SK-N-SH treated with all-trans-retinoic acid at 6 μM for 48 hours (cell line): ENCODE results near the gene VASH1.

ENCODE experiments used
- ATAC-seq: fragments of 200-7000 bp; cut with Tn5 transposase; 3 replicates; pipeline ENCODE4 v1.9.1; 2020; ENCODE audit warnings: mild to moderate bottlenecking, moderate library complexity
- ARNTL ChIP-seq: fragments of 450-650 bp; formaldehyde crosslinking; IDR thresholded peaks from 2 replicates; pipeline ENCODE4 v1.5.0; 2020; ENCODE audit warnings: low read depth, mild to moderate bottlenecking, moderate library complexity, borderline replicate concordance
- CREB5 ChIP-seq: fragments of 250-450 bp; sonication (Bioruptor Pico); IDR thresholded peaks from 2 replicates; pipeline ENCODE4 v1.5.1; 2020; ENCODE audit warnings: low read depth, mild to moderate bottlenecking, moderate library complexity
- ESRRG ChIP-seq: fragments of 250-450 bp; sonication (Bioruptor Pico); IDR thresholded peaks from 2 replicates; pipeline ENCODE4 v1.6.1; 2021; ENCODE audit warnings: mild to moderate bottlenecking
- GLIS3 ChIP-seq: fragments of 250-450 bp; sonication (Bioruptor Pico); IDR thresholded peaks from 2 replicates; pipeline ENCODE4 v1.5.0; 2020; ENCODE audit warnings: mild to moderate bottlenecking, moderate library complexity
- OSR1 ChIP-seq: fragments of 250-450 bp; sonication (Bioruptor Pico); IDR thresholded peaks from 2 replicates; pipeline ENCODE4 v1.8.0; 2022; ENCODE audit warnings: moderate library complexity, mild to moderate bottlenecking, inconsistent platforms
- PATZ1 ChIP-seq: fragments of 250-450 bp; sonication (Bioruptor Pico); IDR thresholded peaks from 2 replicates; pipeline ENCODE4 v1.8.0; 2020; ENCODE audit warnings: mild to moderate bottlenecking, moderate library complexity, borderline replicate concordance
- POU6F1 ChIP-seq: fragments of 250-450 bp; sonication (Bioruptor Pico); IDR thresholded peaks from 2 replicates; pipeline ENCODE4 v1.8.0; 2021; ENCODE audit warnings: low read depth, mild to moderate bottlenecking, moderate library complexity, borderline replicate concordance
- PPARA ChIP-seq: fragments of 250-450 bp; sonication (Bioruptor Pico); IDR thresholded peaks from 2 replicates; pipeline ENCODE4 v1.5.0; 2020; ENCODE audit warnings: mild to moderate bottlenecking, borderline replicate concordance
- RARB ChIP-seq: fragments of 250-450 bp; sonication (Bioruptor Pico); IDR thresholded peaks from 2 replicates; pipeline ENCODE4 v1.8.0; 2021; ENCODE audit warnings: mild to moderate bottlenecking, moderate library complexity
- SNAI2 ChIP-seq: fragments of 250-450 bp; sonication (Bioruptor Pico); IDR thresholded peaks from 2 replicates; pipeline ENCODE4 v1.5.0; 2020; ENCODE audit warnings: mild to moderate bottlenecking, moderate library complexity
- TCF4 ChIP-seq: fragments of 250-450 bp; sonication (Bioruptor Pico); IDR thresholded peaks from 2 replicates; pipeline ENCODE4 v1.8.0; 2021; ENCODE audit warnings: mild to moderate bottlenecking, moderate library complexity, borderline replicate concordance
- TSHZ2 ChIP-seq: fragments of 250-450 bp; sonication (Bioruptor Pico); IDR thresholded peaks from 2 replicates; pipeline ENCODE4 v1.5.0; 2020; ENCODE audit warnings: mild to moderate bottlenecking, moderate library complexity
- ZC3H10 ChIP-seq: fragments of 250-450 bp; sonication (Bioruptor Pico); IDR thresholded peaks from 2 replicates; pipeline ENCODE4 v1.5.1; 2021; ENCODE audit warnings: mild to moderate bottlenecking, moderate library complexity
- ZFP3 ChIP-seq: fragments of 250-450 bp; sonication (Bioruptor Pico); IDR thresholded peaks from 2 replicates; pipeline ENCODE4 v1.5.0; 2020; ENCODE audit warnings: mild to moderate bottlenecking, moderate library complexity
- ZFP30 ChIP-seq: fragments of 450-650 bp; formaldehyde crosslinking; IDR thresholded peaks from 2 replicates; pipeline ENCODE4 v1.5.0; 2022; ENCODE audit warnings: mild to moderate bottlenecking, moderate library complexity
- ZNF565 ChIP-seq: fragments of 450-650 bp; formaldehyde crosslinking; conservative IDR thresholded peaks from 2 replicates; pipeline ENCODE4 v1.5.0; 2020; ENCODE audit warnings: low read depth, mild to moderate bottlenecking, moderate library complexity
- ZNF70 ChIP-seq: fragments of 450-650 bp; formaldehyde crosslinking; IDR thresholded peaks from 2 replicates; pipeline ENCODE4 v1.5.0; 2020; ENCODE audit warnings: mild to moderate bottlenecking, moderate library complexity
- ZNF8 ChIP-seq: fragments of 450-650 bp; formaldehyde crosslinking; IDR thresholded peaks from 2 replicates; pipeline ENCODE4 v1.5.0; 2020; ENCODE audit warnings: mild to moderate bottlenecking, moderate library complexity

Gene VASH1

GRCh38 chr14:76768671-76769500 lies 7.6 kb downstream of the VASH1 start:
- no peak for TF ChIP-seq SNAI2 (CRISPR knock-in tag)
- TF ChIP-seq ZFP3 = no peak
- no peak for TF ChIP-seq TCF4 (CRISPR knock-in tag)
- no peak for TF ChIP-seq ZNF8 (CRISPR knock-in tag)
- ATAC-seq = no peak

- no peak for ATAC-seq
- TF ChIP-seq ESRRG (no peak), RARB (no peak), ARNTL (CRISPR knock-in tag) (no peak), ZC3H10 (no peak), ZFP3 (no peak)
Observed at GRCh38 chr14:76769636-76770292, 8.5 kb downstream of the VASH1 start.

GRCh38 chr14:76770521-76771436 lies 9.5 kb downstream of the VASH1 start:
- ATAC-seq = no peak
- no peak for TF ChIP-seq PATZ1 (CRISPR knock-in tag)
- TF ChIP-seq CREB5 = no peak
- no peak for TF ChIP-seq ARNTL (CRISPR knock-in tag)
- TF ChIP-seq OSR1 (CRISPR knock-in tag) = no peak
- no peak for TF ChIP-seq POU6F1 (CRISPR knock-in tag)
- TF ChIP-seq ZFP3 = no peak
- TF ChIP-seq SNAI2 (CRISPR knock-in tag) = no peak
- TF ChIP-seq ZNF8 (CRISPR knock-in tag) = no peak
- no peak for TF ChIP-seq ZNF565 (CRISPR knock-in tag)
- TF ChIP-seq GLIS3 = no peak
- TF ChIP-seq TCF4 (CRISPR knock-in tag) = no peak

GRCh38 chr14:76771437-76771980 lies 10.2 kb downstream of the VASH1 start:
- ATAC-seq = no peak
- no peak for TF ChIP-seq PPARA (CRISPR knock-in tag)
- TF ChIP-seq ZNF70 (CRISPR knock-in tag) = no peak
- no peak for TF ChIP-seq ZFP30 (CRISPR knock-in tag)
- TF ChIP-seq TCF4 (CRISPR knock-in tag) = no peak
- no peak for TF ChIP-seq TSHZ2 (CRISPR knock-in tag)
